Measurements from ENCODE around the gene GLUD1.

DNA sequence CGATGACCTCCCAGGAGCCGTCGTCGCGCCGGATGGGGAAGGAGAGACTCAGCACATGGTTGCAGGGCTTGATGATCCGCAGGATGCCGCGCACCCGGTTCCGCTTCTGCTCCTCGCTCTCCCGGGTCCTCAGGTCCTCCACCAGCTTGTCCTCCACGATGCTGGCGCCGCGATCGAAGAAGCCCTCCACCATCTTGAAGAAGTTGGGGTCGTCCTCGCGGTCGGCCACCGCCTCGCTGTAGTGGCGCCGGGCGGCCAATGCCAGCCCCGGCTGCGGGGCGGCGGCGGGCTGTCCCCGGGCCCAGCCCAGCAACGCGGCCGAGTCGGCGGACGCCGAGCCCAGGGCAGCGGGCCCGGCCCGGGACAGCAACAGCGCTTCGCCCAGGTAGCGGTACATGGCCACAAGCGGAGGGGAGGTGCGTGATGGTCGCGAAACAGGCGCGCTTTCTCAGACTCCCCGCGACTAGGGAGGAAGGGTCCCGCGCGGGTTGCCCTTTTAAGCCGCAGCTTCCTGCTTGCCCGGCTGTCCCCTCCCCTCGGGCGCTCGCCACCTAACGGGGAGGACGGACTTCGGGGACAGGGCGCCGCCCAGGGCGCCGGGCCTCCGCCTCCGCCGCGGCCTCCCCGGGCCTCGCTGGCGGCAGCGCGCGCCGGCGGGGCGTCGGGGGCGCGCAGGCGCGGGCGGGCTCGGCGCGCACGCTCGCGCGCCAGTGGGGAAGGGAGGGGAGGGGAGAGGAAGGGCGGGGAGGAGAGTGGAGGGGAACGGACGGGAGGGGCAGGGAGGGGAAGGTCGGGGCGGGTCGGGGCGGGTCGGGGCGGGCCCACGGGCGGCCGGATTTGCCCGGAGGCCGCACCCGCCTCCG is at the start of gene GLUD1, which contains the start of gene SHLD2:
- TF ChIP-seq ZNF140 (tag by site-specific recombination; IDR thresholded peaks at IDR 0.05) = no peak
- TF ChIP-seq ZNF248 (tag by site-specific recombination; IDR thresholded peaks at IDR 0.05) = no peak
- no peak for TF ChIP-seq ZNF239 (tag by site-specific recombination; IDR thresholded peaks at IDR 0.05)
- TF ChIP-seq, protein P1, sequence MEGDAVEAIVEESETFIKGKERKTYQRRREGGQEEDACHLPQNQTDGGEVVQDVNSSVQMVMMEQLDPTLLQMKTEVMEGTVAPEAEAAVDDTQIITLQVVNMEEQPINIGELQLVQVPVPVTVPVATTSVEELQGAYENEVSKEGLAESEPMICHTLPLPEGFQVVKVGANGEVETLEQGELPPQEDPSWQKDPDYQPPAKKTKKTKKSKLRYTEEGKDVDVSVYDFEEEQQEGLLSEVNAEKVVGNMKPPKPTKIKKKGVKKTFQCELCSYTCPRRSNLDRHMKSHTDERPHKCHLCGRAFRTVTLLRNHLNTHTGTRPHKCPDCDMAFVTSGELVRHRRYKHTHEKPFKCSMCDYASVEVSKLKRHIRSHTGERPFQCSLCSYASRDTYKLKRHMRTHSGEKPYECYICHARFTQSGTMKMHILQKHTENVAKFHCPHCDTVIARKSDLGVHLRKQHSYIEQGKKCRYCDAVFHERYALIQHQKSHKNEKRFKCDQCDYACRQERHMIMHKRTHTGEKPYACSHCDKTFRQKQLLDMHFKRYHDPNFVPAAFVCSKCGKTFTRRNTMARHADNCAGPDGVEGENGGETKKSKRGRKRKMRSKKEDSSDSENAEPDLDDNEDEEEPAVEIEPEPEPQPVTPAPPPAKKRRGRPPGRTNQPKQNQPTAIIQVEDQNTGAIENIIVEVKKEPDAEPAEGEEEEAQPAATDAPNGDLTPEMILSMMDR (tag by site-specific recombination; IDR thresholded peaks at IDR 0.05) = 0 out of 2 replicates have a peak, but pooled peaks have one; percentile 29
- TF ChIP-seq ZXDB (tag by site-specific recombination; IDR thresholded peaks at IDR 0.05) = peak; percentile 43; the same call in 1 of the 2 replicates
